Urothelium cell line (cell line): ENCODE data around the gene OR4M1.
"Not testable (repeated sequence)": the region's sequence is repeated elsewhere in the genome, so short reads cannot be mapped to it uniquely, and the experiment has no call there.

Source experiments
- DNase-seq: peaks from one replicate; pipeline ENCODE4 v3.0.0; 2011; ENCODE audit warnings: low spot score, mixed read lengths
- FAIRE-seq: peaks from 2 replicates; lab custom pipeline; 2011; peaks lifted over from hg19 to GRCh38; lab: Jason Lieb, UNC

The OR4M1 gene

GRCh38 chr14:19819879-19820278 is 46.6 kb downstream of the OR4M1 start:
- FAIRE-seq, DNase-seq: not testable (repeated sequence)

GRCh38 chr14:19821016-19821415 is 47.7 kb downstream of the OR4M1 start:
- DNase-seq, FAIRE-seq: not testable (repeated sequence)

GRCh38 chr14:19823178-19823577 is 49.9 kb downstream of the OR4M1 start:
- DNase-seq (no peak), FAIRE-seq (no peak)

GRCh38 chr14:19823765-19824164 is 50.5 kb downstream of the OR4M1 start:
- DNase-seq (peak; percentile 60), FAIRE-seq (peak; percentile 87)

- FAIRE-seq: peak; percentile 65
- not testable (repeated sequence) for DNase-seq
These were observed 54.4 kb downstream of the OR4M1 start for GRCh38 chr14:19827626-19828244.

- DNase-seq (no peak), FAIRE-seq (no peak)
These were observed 55.0 kb downstream of the OR4M1 start for GRCh38 chr14:19828314-19828713.
